Measurements from ENCODE around the gene FBXW11.

GRCh38 chr5:171850324-171850947 lies 156.0 kb downstream of the FBXW11 start:
- TF ChIP-seq, protein P1, sequence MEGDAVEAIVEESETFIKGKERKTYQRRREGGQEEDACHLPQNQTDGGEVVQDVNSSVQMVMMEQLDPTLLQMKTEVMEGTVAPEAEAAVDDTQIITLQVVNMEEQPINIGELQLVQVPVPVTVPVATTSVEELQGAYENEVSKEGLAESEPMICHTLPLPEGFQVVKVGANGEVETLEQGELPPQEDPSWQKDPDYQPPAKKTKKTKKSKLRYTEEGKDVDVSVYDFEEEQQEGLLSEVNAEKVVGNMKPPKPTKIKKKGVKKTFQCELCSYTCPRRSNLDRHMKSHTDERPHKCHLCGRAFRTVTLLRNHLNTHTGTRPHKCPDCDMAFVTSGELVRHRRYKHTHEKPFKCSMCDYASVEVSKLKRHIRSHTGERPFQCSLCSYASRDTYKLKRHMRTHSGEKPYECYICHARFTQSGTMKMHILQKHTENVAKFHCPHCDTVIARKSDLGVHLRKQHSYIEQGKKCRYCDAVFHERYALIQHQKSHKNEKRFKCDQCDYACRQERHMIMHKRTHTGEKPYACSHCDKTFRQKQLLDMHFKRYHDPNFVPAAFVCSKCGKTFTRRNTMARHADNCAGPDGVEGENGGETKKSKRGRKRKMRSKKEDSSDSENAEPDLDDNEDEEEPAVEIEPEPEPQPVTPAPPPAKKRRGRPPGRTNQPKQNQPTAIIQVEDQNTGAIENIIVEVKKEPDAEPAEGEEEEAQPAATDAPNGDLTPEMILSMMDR (IDR thresholded peaks at IDR 0.05) = no peak
- TF ChIP-seq POLR2A (IDR thresholded peaks at IDR 0.05) = no peak
